Smooth muscle cell of the pulmonary artery (primary cell): Measurements from ENCODE around the gene SLC8B1. TPM values are rescaled to one million over a fixed set of nuclear protein-coding genes. Genes with fewer than 3 reads are reported as not detected.

Source experiments
- total RNA-seq: library from RNA; depleted of rRNA; stranded (reverse); fragments of >200 nt; gene quantifications from 2 replicates; pipeline ENCODE4 v1.2.3, GENCODE V29; 2014

Gene SLC8B1
- 16.2 and 18.4 TPM in 2 replicates for total RNA-seq

DNA sequence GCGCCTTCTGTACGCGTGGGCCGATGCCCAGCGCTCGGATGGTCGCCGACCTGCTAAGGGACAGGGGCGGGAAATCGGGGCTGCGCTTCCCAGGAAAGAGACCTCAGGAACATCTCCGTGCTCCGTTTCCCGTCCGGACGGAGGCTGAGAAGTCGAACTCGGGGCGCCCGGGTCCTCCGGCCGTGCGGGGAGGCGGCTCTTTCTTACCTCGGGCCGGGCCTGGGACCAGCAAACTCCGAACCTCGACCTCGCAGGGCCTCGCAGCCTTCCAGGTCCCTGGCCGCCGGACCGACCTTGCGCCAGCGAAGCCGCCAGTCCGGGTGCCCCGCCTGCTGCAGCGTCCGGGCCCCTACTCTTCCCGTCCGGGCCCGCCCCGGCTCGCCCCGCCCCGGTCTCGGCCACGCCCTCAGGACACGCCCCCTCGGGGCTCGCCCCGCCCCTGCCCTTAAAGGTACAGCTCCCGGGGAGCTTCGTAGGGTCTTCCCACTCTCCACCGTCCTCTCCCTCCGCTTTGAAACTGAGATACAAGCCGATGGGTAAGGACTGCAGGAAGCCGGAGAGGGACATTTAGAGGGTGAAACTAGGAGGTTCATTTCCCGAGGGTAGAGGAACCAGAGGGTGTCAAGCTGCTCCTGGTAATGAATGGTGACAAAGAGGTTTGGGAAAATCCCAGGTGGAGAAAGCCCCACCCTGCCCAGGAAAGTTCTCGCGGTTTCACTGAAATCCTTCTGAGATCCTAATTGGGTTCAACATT, at the start of gene SLC8B1:
Gene SLC8B1, minus strand, starts transcription at position 324 of the 754 bp plus-strand sequence. CDS start 2,231 bp downstream, outside the sequence.

GRCh38 chr12:113358381-113359132, 23.6 kb upstream of the SLC8B1 start, which contains the start of gene PLBD2:
Gene PLBD2, plus strand, starts transcription at chr12:113358587. Its CDS starts 14 bp downstream, at chr12:113358601.

Other genes starting within 250 kb of the SLC8B1 start
- gene RASAL1, start 199.3 kb downstream of the SLC8B1 start, total RNA-seq, result not detected in 2 replicates
- not detected in 2 replicates for gene CFAP73, start 185.4 kb downstream of the SLC8B1 start, total RNA-seq
- 21.9 and 32.1 TPM in 2 replicates for gene DDX54, start 149.6 kb downstream of the SLC8B1 start, total RNA-seq
- gene RITA1, start 149.4 kb downstream of the SLC8B1 start, total RNA-seq, result 17.3 and 19.6 TPM in 2 replicates
- gene TPCN1, start 113.6 kb downstream of the SLC8B1 start, total RNA-seq, result 54.5 and 87.9 TPM in 2 replicates
- 114 and 132 TPM in 2 replicates for gene PLBD2, start 23.5 kb upstream of the SLC8B1 start, total RNA-seq
- gene SDS, start 68.8 kb upstream of the SLC8B1 start, total RNA-seq, result not detected in 2 replicates
- 4.9 and 6.9 TPM in 2 replicates for gene SDSL, start 87.3 kb upstream of the SLC8B1 start, total RNA-seq
- gene LHX5, start 136.8 kb upstream of the SLC8B1 start, total RNA-seq, result not detected in 2 replicates